Esophagus (tissue), 2 donors: ENCODE results near the gene STRADB. TPM values are rescaled to one million over a fixed set of nuclear protein-coding genes. Genes with fewer than 3 reads are reported as not detected.
"Not testable (repeated sequence)": the region's sequence is repeated elsewhere in the genome, so short reads cannot be mapped to it uniquely, and the experiment has no call there.

ENCODE experiments used
- H3K27ac ChIP-seq, 2 donors: one replicate each; pipeline ENCODE4 v1.5.1; 2013; ENCODE audit warnings: low read depth in 2 of 2, mild to moderate bottlenecking in 2 of 2, inconsistent platforms in 1 of 2, low read length in 1 of 2, moderate library complexity in 1 of 2
- H3K27me3 ChIP-seq, 2 donors: one replicate each; pipeline ENCODE4 v1.6.1; 2013; ENCODE audit warnings: low read length in 2 of 2, control low read depth in 1 of 2, mild to moderate bottlenecking in 1 of 2; ENCODE audit not compliant: insufficient read depth in 2 of 2, control insufficient read depth in 1 of 2
- H3K36me3 ChIP-seq, 2 donors: one replicate each; pipeline ENCODE4 v1.6.1; 2013; ENCODE audit warnings: low read length in 1 of 2; ENCODE audit not compliant: control insufficient read depth in 2 of 2, insufficient read depth in 2 of 2
- H3K4me1 ChIP-seq, 2 donors: one replicate each; pipeline ENCODE4 v1.6.1; 2013; ENCODE audit warnings: low read length in 1 of 2; ENCODE audit not compliant: control insufficient read depth in 2 of 2, insufficient read depth in 2 of 2
- H3K4me3 ChIP-seq, 2 donors: one replicate each; pipeline ENCODE4 v1.5.1; 2013; ENCODE audit warnings: low read length in 2 of 2, mild to moderate bottlenecking in 2 of 2, low read depth in 1 of 2, moderate library complexity in 1 of 2
- H3K9me3 ChIP-seq, 2 donors: one replicate each; pipeline ENCODE4 v1.6.1; 2013; ENCODE audit warnings: mild to moderate bottlenecking in 2 of 2, low read depth in 1 of 2, low read length in 1 of 2, moderate library complexity in 1 of 2; ENCODE audit not compliant: control insufficient read depth in 2 of 2, insufficient read depth in 1 of 2
- WGBS, 2 donors: extraction: QIAGEN DNeasy Blood & Tissue Kit; methylation state at CpG; one replicate each; pipeline ENCODE4 v1.1.7; 2013; 5-methylcytosine and 5-hydroxymethylcytosine counted together
- polyA plus RNA-seq, 2 donors: library from polyadenylated mRNA; stranded (reverse); fragments of 200-250 nt; gene quantifications; one replicate each; pipeline ENCODE4 v1.2.3, GENCODE V29; 2013
- donor health status: healthy with polysubstance abuse.
- donor health status: Bipolar disorder and iron deficiency.

The STRADB gene
- polyA plus RNA-seq, 2 donors: 7.2 to 36.8 TPM

DNA sequence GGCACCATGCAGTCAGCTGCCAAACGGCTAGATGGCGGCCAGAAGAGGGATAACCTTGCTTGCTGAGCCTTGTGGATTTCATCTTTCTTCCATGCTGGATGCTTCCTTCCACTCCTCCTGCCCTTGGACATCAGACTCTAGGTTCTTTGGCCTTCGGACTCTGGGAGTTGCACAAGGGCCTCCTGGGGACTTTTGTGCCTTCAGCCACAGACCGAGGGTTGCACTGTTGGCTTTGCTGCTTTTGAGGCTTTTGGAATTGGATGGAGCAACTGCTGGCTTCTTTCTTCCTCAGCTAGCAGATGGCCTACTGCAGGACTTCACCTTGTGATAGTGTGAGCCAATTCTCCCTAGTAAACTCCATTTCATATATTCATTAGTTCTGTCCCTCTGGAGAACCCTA, 31.0 kb downstream of the STRADB start:
- H3K27me3 ChIP-seq: no peaks in the 10 kb centered on the region
- no peak overlapping the region for H3K4me3 ChIP-seq
- H3K27ac ChIP-seq: no peak overlapping the region
- H3K9me3 ChIP-seq: no peaks in the 10 kb centered on the region
- no peaks in the 10 kb centered on the region for H3K4me1 ChIP-seq
- 95 to 100% methylated on average over 4 of the region's 4 CpGs for WGBS, 2 donors
- H3K36me3 ChIP-seq: no peaks in the 10 kb centered on the region

DNA sequence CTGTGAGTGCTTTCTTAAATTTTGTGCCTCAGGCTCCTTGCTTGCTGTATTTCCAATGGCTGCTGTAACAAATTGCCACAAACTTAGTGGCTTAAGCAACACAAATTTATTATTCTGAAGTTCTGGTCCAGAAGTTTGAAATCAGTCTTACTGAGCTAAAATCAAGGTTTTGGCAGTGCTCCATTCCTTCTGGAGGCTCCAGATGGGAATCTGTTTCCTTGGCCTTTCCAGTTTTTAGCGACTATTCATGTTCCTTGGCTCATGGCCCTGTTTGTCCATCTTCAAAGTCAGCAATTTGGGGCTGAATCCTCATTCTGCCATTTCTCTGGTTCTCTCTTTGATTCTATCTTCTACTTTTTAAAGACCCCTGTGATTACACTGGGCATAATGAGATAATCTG, 31.8 kb downstream of the STRADB start:
- Histone ChIP-seq H3K27ac (no peak overlapping the region), H3K27me3 (no peaks in the 10 kb centered on the region), H3K36me3 (no peaks in the 10 kb centered on the region), H3K9me3 (no peaks in the 10 kb centered on the region), H3K4me3 (no peak overlapping the region), H3K4me1 (no peaks in the 10 kb centered on the region)
- WGBS, 2 donors: 34 to 38% methylated on average over 1 of the region's 1 CpG

DNA sequence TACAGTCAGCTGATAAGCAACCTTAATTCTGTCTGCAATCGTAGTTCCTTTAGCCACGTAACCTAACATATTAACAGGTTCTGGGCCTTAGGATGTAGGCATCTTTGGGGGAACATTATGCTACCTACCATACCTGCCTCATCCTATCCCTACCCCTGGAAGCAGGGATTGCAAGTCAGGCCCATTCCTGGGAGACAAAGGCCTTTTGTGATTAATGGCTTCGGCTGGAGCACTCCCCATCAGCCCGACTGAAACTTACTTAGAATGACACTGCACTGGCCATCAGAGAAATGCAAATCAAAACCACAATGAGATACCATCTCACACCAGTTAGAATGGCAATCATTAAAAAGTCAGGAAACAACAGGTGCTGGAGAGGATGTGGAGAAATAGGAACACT, 32.2 kb downstream of the STRADB start:
- not testable (repeated sequence) for H3K4me1 ChIP-seq, H3K36me3 ChIP-seq, H3K9me3 ChIP-seq, H3K27ac ChIP-seq, H3K4me3 ChIP-seq, H3K27me3 ChIP-seq
- 89 to 96% methylated on average over 4 of the region's 4 CpGs for WGBS, 2 donors

DNA sequence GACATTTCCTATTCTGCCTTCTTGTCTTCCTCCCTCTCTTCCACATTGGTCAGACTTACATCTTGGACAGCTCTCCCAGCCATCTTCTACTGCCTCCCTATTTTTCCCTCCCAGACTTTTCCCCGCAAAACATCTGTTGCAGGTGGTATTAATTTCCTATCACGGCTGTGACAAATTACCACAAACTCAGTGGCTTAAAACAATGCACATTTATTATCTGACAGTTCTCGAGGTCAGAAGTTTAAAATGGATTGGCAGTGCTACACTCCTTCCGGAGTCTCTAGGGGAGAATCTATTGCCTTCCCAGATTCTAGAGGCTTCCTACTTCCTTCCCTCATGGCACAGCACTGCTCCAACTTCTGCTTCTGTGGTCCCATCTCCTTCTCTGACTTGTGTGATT, 33.3 kb downstream of the STRADB start:
- H3K9me3 ChIP-seq: no peaks in the 10 kb centered on the region
- H3K4me3 ChIP-seq: no peak overlapping the region
- H3K27me3 ChIP-seq: no peaks in the 10 kb centered on the region
- 43 to 62% methylated on average over 4 of the region's 4 CpGs for WGBS, 2 donors
- no peak overlapping the region for H3K27ac ChIP-seq
- H3K36me3 ChIP-seq: no peaks in the 10 kb centered on the region
- no peaks in the 10 kb centered on the region for H3K4me1 ChIP-seq

DNA sequence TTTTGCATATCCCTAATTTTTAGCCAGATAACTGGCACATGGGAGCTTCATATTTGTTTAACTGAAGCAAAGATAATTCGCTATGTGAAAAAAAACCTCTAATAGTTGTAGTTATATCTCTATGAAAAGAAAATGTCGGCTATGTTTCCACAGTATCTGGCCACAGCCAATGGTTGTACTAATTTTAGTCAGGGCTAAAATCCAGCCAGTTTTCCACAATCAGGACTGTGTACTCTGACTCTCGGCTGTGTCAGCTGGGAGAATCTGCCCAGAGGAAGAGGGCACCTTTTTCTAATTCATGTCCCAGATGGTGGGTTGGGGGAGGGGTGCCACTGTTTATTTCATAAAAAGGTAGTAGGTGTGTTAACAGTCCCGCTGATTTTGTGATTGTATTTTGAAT, 38.8 kb downstream of the STRADB start:
- Histone ChIP-seq H3K9me3 (no peaks in the 10 kb centered on the region), H3K4me1 (no peaks in the 10 kb centered on the region), H3K36me3 (no peaks in the 10 kb centered on the region), H3K27me3 (no peaks in the 10 kb centered on the region), H3K27ac (no peak overlapping the region), H3K4me3 (no peak overlapping the region)
- WGBS, 2 donors: 90 to 94% methylated on average over 4 of the region's 4 CpGs

DNA sequence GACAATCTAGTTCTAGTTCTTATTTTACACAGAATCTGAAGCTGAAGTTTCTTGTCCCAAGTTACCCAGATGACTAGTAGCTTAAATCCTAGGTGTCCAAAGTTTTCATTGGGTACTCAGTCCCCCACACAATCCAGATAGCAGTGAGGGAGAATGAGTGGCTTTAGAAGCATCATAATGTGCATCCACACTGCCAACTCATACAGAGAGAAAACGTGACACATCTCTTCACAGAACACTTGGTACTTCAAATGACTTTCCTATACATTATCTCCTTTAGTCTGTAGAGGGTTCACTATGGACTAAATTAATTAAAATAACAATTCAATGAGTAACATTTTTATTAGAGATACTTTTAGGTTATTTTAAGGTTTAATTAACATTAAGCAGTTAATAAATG, 45.2 kb downstream of the STRADB start:
- Histone ChIP-seq H3K9me3 (no peaks in the 10 kb centered on the region), H3K4me1 (no peaks in the 10 kb centered on the region), H3K36me3 (no peaks in the 10 kb centered on the region), H3K4me3 (no peak overlapping the region), H3K27ac (no peak overlapping the region), H3K27me3 (no peaks in the 10 kb centered on the region)
- 75 to 77% methylated on average over 1 of the region's 1 CpG for WGBS, 2 donors

DNA sequence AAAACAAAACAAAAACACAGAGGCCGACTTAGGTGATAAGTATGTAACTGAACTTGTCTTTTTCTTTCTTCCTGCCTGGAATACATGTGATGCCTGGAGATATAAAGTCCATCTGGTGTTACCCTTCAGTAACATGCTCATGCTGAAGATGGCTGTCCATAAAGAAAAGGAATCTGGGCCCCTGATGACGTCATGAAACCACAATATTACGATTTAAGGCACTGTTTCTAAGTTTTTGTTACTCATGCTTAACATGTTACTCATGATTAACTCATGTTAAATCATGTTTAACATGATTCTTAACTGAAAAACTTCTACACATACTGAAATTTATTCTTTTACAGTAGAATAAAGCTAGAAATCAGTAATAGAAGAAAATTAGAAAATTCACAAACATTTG, 49.0 kb downstream of the STRADB start:
- H3K36me3 ChIP-seq: no peaks in the 10 kb centered on the region
- no peaks in the 10 kb centered on the region for H3K9me3 ChIP-seq
- no peaks in the 10 kb centered on the region for H3K4me1 ChIP-seq
- WGBS, 2 donors: 56 to 69% methylated on average over 3 of the region's 3 CpGs
- no peak overlapping the region for H3K4me3 ChIP-seq
- H3K27me3 ChIP-seq: no peaks in the 10 kb centered on the region
- H3K27ac ChIP-seq: no peak overlapping the region

DNA sequence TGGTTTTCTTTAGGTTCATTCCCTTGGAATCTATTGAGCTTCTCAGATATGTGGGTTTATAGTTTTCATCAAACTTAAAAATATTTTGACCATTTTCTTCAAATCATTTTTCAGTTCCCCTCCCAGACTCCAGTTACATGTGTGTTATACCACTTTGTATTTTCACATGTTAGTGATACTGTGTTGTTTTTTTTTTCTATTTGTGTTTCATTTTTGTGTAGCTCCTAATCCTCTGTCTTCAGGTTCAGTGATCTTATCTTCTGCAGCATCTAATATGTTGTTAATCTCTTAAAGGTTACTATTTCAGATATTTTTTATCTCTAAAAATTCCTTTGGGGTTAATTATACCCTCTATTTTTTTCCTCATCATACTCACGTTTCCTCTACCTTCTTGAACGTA, 51.2 kb downstream of the STRADB start:
- no peak overlapping the region for H3K4me3 ChIP-seq
- H3K27ac ChIP-seq: no peak overlapping the region
- no peaks in the 10 kb centered on the region for H3K36me3 ChIP-seq
- no peaks in the 10 kb centered on the region for H3K4me1 ChIP-seq
- H3K27me3 ChIP-seq: no peaks in the 10 kb centered on the region
- WGBS, 2 donors: 91 to 98% methylated on average over 2 of the region's 2 CpGs
- no peaks in the 10 kb centered on the region for H3K9me3 ChIP-seq

DNA sequence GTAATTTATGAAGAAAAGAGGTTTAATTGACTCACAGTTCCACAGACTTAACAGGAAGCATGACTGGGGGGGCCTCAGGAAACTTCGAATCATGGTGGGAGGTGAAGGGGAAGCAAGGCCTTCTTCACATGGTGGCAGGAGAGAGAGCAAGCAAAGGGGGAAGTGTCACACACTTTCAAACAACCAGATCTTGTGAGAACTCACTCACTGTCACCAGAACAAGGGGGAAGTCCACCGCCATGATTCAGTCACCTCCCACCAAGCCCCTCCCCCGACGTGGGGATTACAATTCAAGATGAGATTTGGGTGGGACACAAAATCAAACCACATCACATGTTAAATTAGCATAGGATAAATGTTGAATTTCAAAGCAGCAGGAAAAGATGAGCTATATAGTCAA, 56.2 kb downstream of the STRADB start:
- H3K4me3 ChIP-seq: no peak overlapping the region
- no peaks in the 10 kb centered on the region for H3K27me3 ChIP-seq
- no peaks in the 10 kb centered on the region for H3K4me1 ChIP-seq
- WGBS, 2 donors: 84 to 88% methylated on average over 4 of the region's 4 CpGs
- no peak overlapping the region for H3K27ac ChIP-seq
- H3K36me3 ChIP-seq: no peaks in the 10 kb centered on the region
- no peaks in the 10 kb centered on the region for H3K9me3 ChIP-seq

DNA sequence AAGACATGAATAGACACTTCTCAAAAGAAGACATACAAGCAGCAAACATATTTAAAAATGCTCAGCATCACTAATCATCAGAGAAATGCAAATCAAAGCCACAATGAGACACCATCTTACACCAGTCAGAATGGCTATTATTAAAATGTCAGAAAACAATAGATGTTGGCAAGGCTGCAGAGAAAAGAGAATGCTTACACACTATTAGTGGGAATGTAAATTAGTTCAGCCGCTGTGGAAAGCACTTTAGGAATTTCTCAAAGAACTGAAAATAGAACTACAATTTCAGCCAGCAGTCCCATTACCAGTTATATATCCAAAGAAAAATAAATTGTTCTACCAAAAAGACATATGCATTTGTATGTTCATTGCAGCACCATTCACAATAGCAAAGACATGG, 61.7 kb downstream of the STRADB start:
- H3K9me3 ChIP-seq: no peaks in the 10 kb centered on the region
- H3K27me3 ChIP-seq: no peaks in the 10 kb centered on the region
- H3K27ac ChIP-seq: no peak overlapping the region
- no peak overlapping the region for H3K4me3 ChIP-seq
- no peaks in the 10 kb centered on the region for H3K36me3 ChIP-seq
- WGBS, 2 donors: 67 to 70% methylated on average over 1 of the region's 1 CpG
- no peaks in the 10 kb centered on the region for H3K4me1 ChIP-seq
